GM12865 (cell line): Measurements from ENCODE around the gene ANP32A.
"Not testable (repeated sequence)": the region's sequence is repeated elsewhere in the genome, so short reads cannot be mapped to it uniquely, and the experiment has no call there.

Experiments
- DNase-seq: peaks from one replicate; pipeline ENCODE4 v3.0.0; 2010; ENCODE audit warnings: low read depth
- H3K4me3 ChIP-seq: 2 replicates; pipeline ENCODE4 v1.5.1; 2011; ENCODE audit warnings: mild to moderate bottlenecking, low read depth, low read length, control low read depth
- CTCF ChIP-seq: IDR thresholded peaks from 2 replicates; pipeline ENCODE4 v1.5.1; 2011; ENCODE audit warnings: low read length, control low read depth, low read depth, inconsistent platforms; ENCODE audit not compliant: insufficient read depth; ENCODE audit errors: missing control alignments

Gene ANP32A

GRCh38 chr15:68769702-68770101 lies 51.0 kb downstream of the ANP32A start:
- no peak overlapping the region for H3K4me3 ChIP-seq
- DNase-seq, result no peak
- TF ChIP-seq CTCF, result no peak

GRCh38 chr15:68768321-68768720 lies 52.4 kb downstream of the ANP32A start:
- TF ChIP-seq CTCF, result no peak
- H3K4me3 ChIP-seq, result no peak overlapping the region
- no peak for DNase-seq

GRCh38 chr15:68767833-68768232 lies 52.9 kb downstream of the ANP32A start:
- no peak for DNase-seq
- H3K4me3 ChIP-seq, result no peak overlapping the region
- TF ChIP-seq CTCF, result no peak

- DNase-seq, result no peak
- no peak for TF ChIP-seq CTCF
- H3K4me3 ChIP-seq, result no peak overlapping the region
Measured at GRCh38 chr15:68765602-68766368, 54.9 kb downstream of the ANP32A start.

GRCh38 chr15:68764090-68764489 lies 56.6 kb downstream of the ANP32A start:
- no peak overlapping the region for H3K4me3 ChIP-seq
- no peak for DNase-seq

GRCh38 chr15:68763063-68763462 lies 57.6 kb downstream of the ANP32A start:
- no peak for TF ChIP-seq CTCF
- H3K4me3 ChIP-seq, result no peak overlapping the region
- no peak for DNase-seq

More at GRCh38 chr15:68764090-68764489, 56.6 kb downstream of the ANP32A start:
- TF ChIP-seq CTCF, result no peak

GRCh38 chr15:68759982-68760579 lies 60.6 kb downstream of the ANP32A start:
- not testable (repeated sequence) for DNase-seq, H3K4me3 ChIP-seq
